Activated CD8-positive, alpha-beta memory T cell treated with anti-CD3 and anti-CD28 coated beads for 4 hours (primary cell): ENCODE measurements around the gene CDH1.
A peak's percentile ranks its signal among the peaks of the same experiment; 100 is the strongest.

ENCODE experiments used
- DNase-seq, 2 donors: peaks; one replicate each; pipeline ENCODE4 v3.0.0-alpha.2; 2020; ENCODE audit warnings: low read depth in 2 of 2

Gene CDH1

DNA sequence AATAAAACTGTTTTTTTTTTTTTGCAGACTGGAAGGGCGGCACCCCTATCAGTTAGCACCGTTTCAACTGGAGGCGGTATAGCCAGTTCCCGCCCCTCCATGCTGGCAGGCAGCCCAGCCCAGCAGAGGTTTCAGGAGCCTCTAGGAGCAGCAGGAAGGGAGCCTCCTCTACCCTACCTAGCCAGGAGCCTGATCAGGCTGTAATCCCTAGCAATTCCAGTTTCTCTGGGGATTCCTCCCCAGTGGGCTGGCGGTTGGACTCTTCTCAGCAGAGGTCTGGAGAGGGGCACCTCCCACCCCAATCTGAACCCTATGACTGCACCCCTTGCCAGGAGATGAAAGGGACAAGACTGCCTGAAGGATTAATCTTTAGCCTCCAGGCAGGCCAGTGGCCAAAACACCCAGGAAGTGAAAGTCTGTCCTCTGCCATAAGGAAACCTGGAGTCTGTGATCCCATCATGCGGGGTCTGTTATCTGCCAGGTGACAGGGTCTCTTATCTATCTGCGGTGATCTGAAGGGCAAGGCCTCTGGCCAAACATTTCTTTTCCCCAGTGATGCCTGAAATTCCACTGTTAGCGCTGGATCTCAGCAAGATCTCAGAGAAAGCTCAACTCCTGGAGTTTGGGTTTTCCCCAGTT, 4.9 kb upstream of the CDH1 start:
- no peak for DNase-seq

DNA sequence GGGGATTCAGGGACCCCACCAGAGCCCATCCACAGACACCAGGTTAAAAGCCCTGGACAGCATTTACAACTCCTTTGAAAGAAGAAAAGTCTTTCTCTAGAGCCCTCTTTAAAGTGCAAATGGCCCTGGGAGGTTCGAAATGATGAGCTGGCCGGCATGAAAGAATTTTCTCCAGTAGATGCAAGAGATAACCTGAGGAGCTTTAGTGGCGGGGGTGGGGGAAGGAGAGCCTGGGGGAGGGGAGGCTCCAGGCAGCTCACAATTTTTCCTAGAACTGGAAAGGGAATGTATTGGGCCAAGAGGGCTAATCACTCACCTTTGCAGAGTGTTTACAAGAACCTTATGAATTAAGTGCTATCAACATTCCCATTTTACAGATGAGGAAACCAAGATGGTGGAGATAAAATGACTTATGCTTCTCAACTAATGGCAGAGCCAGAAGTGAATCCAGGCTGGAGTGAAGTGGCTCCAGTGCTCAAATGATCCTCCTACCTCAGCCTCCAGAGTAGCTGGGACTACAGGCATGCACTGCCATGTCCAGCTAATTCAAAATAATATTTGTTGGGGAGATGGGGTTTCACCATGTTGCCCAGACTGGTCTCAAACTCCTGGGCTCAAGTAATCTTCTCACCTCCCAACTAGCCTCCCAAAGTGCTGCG, 4.2 kb upstream of the CDH1 start:
- DNase-seq, result no peak

- no peak for DNase-seq
These were observed 3.5 kb upstream of the CDH1 start for GRCh38 chr16:68733570-68733969.

DNA sequence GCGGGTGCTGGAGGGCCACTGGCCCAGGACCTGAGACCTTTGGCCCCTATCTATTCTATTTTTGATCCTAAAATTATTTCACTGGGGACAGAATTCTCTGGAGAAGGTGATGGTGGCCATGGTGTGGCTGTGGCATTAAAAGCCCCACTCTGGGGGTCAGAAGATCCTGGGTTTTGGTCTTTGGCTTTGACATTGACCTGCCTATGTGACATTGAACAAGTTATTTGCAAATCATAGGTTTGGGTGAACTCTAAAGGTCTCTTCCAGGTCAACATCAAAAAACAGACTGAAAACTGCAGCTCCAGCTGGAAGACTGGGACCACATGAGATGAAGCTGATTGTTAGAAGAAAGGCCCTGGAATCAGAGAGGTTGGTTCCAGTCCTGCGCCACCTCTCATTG, 2.3 kb upstream of the CDH1 start:
- DNase-seq, result no peak

DNA sequence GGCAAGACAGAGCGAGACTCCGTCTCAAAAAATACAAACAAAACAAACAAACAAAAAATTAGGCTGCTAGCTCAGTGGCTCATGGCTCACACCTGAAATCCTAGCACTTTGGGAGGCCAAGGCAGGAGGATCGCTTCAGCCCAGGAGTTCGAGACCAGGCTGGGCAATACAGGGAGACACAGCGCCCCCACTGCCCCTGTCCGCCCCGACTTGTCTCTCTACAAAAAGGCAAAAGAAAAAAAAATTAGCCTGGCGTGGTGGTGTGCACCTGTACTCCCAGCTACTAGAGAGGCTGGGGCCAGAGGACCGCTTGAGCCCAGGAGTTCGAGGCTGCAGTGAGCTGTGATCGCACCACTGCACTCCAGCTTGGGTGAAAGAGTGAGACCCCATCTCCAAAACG, 531 bp upstream of the CDH1 start:
- DNase-seq, result no peak

GRCh38 chr16:68737730-68738629, 888 bp downstream of the CDH1 start:
- DNase-seq, result no peak

GRCh38 chr16:68739964-68740627, 3.0 kb downstream of the CDH1 start:
- no peak for DNase-seq

DNA sequence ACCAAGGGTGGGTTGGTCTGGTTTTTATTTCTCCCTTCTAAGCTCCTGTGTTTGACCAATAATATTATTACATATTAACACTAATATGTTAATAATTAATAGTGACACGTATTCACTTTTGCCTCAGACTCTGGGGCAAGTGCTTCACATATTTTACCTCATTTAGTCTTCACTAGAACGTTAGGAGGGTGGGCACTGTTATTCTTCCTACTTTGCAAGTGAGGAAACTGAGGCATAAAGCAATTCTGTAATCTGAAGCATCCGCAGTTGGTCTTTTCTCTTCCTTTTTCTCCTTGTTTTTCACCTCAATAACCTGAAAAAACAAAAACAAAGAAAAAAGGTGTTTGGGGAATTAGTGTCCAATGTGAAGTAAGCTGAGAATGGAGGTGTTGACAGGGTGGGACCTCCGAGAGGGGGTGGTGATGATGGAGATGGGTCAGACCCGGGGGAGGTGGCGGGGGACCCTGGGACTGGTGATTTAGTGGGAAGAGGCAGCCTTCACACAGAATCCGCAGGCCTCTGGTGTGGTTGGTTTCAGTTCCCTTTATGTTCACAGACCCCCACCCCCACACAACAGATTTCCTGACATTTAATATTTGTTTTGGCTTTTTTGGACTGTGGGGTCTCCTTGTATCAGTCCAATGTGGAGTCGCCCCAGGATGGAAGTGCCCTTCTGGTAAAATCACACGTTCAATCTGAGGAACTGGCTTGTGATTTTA, 3.7 kb downstream of the CDH1 start:
- DNase-seq, result no peak

DNA sequence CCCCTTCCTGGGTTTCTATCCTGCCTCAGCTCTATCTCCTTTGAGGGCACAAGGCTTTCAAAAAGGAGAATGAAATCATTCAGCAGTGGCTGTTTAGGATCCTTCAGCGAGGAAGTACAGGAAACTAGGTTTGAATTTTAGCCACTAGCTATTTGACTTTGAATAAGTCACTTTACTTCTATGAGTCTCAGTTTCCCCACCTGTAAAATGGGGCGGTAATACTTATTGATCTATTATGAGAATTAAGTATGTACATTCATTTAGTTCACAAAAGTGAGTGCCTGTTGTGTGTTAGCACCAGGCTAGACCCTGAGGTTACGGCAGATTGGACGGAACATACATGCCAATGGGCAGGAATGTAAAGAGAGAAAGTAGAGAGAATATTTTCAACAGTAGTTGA, 6.6 kb downstream of the CDH1 start:
- no peak for DNase-seq

DNA sequence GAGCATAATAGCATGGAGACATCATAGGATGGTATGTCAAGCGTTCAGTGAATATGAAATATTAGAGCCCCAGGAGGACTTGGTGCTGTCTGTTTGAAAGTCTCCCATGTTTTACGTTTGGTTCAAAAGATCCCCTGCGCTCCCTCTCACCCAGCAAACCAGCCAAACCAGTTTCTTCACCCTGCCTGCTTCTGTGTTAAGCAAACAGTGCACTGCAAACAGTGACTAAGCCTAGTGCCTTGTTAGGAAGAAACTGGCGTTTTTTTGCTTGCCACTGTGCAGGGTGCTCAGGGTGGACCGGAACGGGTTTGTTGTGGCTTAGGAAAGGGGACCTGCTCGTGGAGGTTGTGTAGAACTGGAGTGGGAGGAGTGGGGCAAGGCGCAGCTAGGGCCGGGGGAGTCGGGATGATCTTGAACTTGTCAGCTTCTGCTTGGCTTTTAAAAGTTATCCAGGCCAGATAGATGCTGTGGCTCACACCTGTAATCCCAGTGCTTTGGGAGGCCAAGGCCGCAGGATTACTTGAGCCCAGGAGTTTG, 7.7 kb downstream of the CDH1 start:
- DNase-seq, result no peak

DNA sequence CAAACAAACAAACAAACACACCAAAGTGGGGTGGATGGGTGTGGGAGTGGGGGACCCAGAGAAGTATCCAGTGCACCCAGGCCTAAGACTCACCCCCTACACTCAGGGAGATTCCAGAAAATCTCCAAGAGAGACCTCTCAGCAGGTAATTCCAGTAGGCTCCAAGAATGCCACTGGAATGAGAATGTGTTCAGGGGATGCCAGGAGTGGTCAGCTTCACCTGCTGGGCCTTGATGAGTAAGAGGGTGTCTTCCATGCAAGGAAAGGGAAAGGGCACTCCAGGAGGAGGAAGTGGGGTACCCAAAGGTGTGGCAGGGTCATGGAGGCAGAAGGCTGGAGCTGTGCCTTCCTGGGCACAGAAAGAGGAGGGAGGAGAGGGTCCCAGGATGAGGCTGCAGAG, 9.9 kb downstream of the CDH1 start:
- DNase-seq, result no peak

DNA sequence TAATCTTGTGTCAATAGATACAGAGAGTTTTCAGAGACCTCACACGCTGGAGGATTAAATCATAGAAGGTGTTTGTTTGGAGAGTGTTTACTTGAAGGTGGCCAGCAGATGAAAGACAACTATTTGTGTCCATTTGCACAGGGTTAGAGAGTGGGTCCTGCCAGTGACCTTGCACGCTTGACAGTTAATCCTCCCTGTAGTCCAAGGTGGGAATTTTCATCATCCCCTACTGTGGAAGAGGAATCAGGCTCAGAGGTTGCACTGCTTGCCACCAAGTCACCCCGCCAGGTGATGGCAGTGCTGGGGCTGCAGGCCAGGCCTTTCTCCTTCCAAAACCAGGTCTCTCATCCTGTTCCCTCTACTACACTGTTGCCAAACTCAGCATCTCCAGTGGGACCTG, 12.3 kb downstream of the CDH1 start:
- no peak for DNase-seq

DNA sequence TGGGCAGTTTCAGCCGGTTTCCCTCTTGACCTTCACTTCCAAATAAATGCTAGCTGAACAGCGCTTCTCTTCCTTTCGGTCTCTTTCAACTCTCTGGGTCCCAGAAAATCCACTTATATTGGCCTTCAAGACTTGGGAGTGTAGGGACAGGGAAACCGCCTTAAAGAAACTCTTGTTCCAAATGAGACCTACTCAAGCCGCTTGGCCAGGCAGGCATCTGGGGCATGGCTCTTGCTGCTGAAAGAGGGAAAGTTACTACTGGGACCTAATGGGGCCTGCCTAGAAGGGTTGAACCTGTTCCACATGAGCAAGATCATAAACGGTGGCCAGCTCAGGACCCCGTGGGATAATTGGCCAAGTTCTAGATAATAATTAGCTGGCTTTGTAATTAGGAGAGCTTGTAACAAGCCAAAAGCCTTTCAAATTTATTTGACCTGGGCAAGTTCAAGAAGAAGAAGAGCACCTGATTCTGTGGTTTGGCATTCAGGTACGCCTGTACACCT, 13.2 kb downstream of the CDH1 start:
- DNase-seq, result no peak

DNA sequence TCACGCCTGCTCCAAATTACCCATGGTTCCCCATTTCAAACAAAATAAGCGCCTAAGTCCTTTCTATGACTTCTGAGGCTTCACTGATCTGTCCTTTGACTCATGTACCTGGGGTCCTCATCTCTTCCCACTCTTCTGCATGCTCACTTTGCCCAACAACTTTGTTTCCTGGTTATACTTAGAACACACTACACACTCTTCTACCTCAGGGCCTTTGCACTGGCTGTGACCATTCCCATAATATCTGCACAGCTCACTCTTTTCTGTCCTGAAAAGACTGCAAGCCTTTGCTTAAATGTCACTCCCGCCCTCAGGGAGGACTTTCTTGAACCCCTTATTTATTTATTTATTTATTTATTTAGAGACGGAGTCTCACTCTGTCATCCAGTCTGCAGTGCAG, 14.1 kb downstream of the CDH1 start:
- no peak for DNase-seq

- DNase-seq, result peak in 1 of 2 donors; percentile 12
These were observed 15.5 kb downstream of the CDH1 start for GRCh38 chr16:68752602-68753001.

GRCh38 chr16:68754084-68754792, 17.1 kb downstream of the CDH1 start:
- no peak for DNase-seq

DNA sequence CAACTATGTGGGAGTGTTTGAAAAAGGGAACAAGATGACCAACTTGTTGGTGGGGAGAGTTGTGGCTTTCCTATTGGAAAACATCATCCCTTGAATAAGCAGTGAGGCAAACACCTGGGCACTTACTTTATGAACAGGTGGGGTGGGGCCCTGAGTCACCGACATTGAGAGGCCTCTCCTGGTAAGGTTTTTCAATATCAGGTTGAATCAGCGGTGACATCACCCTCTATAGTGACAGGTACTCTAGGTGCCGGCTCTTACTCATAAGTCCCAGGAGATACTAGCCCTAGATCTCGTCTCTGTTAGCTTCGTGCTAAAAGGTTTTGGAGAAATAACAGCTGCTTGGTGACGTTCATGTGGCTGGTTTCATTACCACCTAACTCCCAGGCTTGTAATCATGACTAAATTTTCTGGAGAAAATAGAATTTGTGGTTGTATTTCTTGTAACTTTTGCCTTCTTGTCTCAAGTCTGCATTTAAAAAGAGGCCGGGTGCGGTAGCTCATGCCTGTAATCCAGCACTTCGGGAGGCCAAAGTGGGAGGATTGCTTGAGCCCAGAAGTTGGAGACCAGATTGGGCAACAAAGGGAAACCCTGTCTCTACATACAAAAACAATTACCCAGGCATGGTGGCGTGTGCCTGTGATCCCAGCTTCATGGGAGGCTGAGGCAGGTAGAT, 19.3 kb downstream of the CDH1 start:
- DNase-seq, result peak in 1 of 2 donors; percentile 56

GRCh38 chr16:68757625-68757935, 20.5 kb downstream of the CDH1 start:
- DNase-seq, result no peak

- no peak for DNase-seq
These were observed 22.0 kb downstream of the CDH1 start for GRCh38 chr16:68759062-68759461.

GRCh38 chr16:68760671-68761275, 23.7 kb downstream of the CDH1 start:
- no peak for DNase-seq
